ENCODE results near the gene KRT34.

The KRT34 gene

GRCh38 chr17:41329279-41329948, 52.7 kb downstream of the KRT34 start:
- Mint-ChIP-seq H3K9me3 (no peaks in the 10 kb centered on the region), H3K27me3 (ENCODE audit: low read depth) (peaks cover 5% of the 10 kb centered on the region), H3K36me3 (ENCODE audit: low read depth) (no peaks in the 10 kb centered on the region), H3K4me1 (peaks cover 5% of the 10 kb centered on the region), H3K4me3 (no peak overlapping the region), H3K27ac (no peak overlapping the region)
- peak; percentile 64 to 67 (median 66) for TF ChIP-seq CTCF (IDR thresholded peaks at IDR 0.05; ENCODE audit: unreplicated experiment in 3 of 3)

GRCh38 chr17:41328207-41328606, 53.9 kb downstream of the KRT34 start:
- peaks cover 7% of the 10 kb centered on the region for H3K27me3 Mint-ChIP-seq (ENCODE audit: low read depth)
- H3K4me3 Mint-ChIP-seq: no peak overlapping the region
- H3K4me1 Mint-ChIP-seq: peaks cover 5% of the 10 kb centered on the region
- H3K36me3 Mint-ChIP-seq (ENCODE audit: low read depth): no peaks in the 10 kb centered on the region
- no peaks in the 10 kb centered on the region for H3K9me3 Mint-ChIP-seq
- TF ChIP-seq CTCF (IDR thresholded peaks at IDR 0.05; ENCODE audit: unreplicated experiment in 3 of 3): no peak
- no peak overlapping the region for H3K27ac Mint-ChIP-seq

Data from nephron (organoid).